Measurements from ENCODE around the gene ALPI.

- TF ChIP-seq MYC (IDR thresholded peaks at IDR 0.05; ENCODE audit: low read depth, low read length) (no peak), CTCF (IDR thresholded peaks at IDR 0.05; ENCODE audit: low read depth, low read length) (no peak), POLR2A (IDR thresholded peaks at IDR 0.05; ENCODE audit: extremely low read depth, insufficient read length) (no peak)
Measured at GRCh38 chr2:232434563-232435374, 21.2 kb upstream of the ALPI start.

Measured in NB4 (cell line).